T-helper 1 cell treated with Interleukin-12 subunit alpha and Interleukin-12 subunit beta and Interleukin-4 antibody, amounts not matched to agents 30 μg/mL and 1 μg/mL, for 36 hours (primary cell): ENCODE results near the gene SCARB1.

Experiments used
- H3K27ac Mint-ChIP-seq: one replicate; pipeline ENCODE4 v1.8.0; 2021; ENCODE audit warnings: mild to moderate bottlenecking, mixed read lengths
- H3K27me3 Mint-ChIP-seq: one replicate; pipeline ENCODE4 v1.8.0; 2021; ENCODE audit warnings: low read depth, mixed read lengths
- H3K36me3 Mint-ChIP-seq: one replicate; pipeline ENCODE4 v1.8.0; 2021; ENCODE audit warnings: low read depth, mixed read lengths
- H3K4me1 Mint-ChIP-seq: one replicate; pipeline ENCODE4 v1.8.0; 2021; ENCODE audit warnings: low read depth, mixed read lengths
- H3K4me3 Mint-ChIP-seq: one replicate; pipeline ENCODE4 v1.8.0; 2021; ENCODE audit warnings: mild to moderate bottlenecking, moderate library complexity, mixed read lengths
- H3K9me3 Mint-ChIP-seq: one replicate; pipeline ENCODE4 v1.8.0; 2021; ENCODE audit warnings: mixed read lengths

The SCARB1 gene

DNA sequence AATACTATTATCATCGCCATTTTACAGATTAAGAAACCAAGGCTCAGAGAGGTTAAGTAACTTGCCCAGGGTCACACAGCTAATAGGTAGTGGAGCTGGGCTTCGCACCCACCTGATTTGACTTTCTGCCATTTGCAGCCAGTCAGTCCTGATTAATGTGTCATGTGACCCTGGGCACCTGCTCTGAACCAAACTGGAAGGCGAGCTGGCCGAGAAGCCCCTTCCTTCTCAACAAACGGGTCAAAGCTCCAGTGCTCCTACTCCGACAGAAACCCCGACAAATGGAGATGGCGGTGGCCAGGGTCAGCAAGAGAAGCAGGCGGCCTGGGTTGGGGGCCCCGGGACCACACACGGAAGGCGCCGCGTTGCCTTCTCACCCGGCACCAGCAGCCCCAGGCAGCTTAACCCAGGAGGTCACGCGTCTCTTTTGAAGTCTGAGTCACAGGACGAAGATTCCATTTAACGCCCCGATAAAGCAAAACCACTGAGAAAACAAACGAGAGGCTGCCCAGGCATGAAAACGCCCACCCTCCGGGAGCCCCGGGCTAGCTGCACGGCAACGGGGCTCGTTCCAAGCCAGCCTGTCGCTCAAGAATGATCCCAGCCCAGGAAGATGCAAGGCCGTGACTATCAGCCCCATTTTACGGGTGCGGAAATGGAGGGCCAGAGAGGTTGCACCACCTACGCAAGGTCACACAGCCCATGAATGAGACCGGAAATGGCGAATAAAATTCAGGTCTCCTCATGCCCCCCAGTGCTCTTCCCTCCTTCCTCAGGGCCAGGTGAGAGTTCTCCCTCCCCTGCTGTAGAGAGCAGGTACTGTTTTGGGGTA is 124.8 kb downstream of the SCARB1 start:
- Mint-ChIP-seq H3K27me3 (peaks cover 7% of the 10 kb centered on the region), H3K36me3 (no peaks in the 10 kb centered on the region), H3K4me3 (no peak overlapping the region), H3K27ac (no peak overlapping the region), H3K9me3 (no peaks in the 10 kb centered on the region), H3K4me1 (peaks cover 1% of the 10 kb centered on the region)

GRCh38 chr12:124737772-124738635 is 125.7 kb downstream of the SCARB1 start:
- H3K27me3 Mint-ChIP-seq, result peaks cover 5% of the 10 kb centered on the region
- no peaks in the 10 kb centered on the region for H3K36me3 Mint-ChIP-seq
- H3K4me3 Mint-ChIP-seq, result no peak overlapping the region
- no peaks in the 10 kb centered on the region for H3K9me3 Mint-ChIP-seq
- no peak overlapping the region for H3K27ac Mint-ChIP-seq
- H3K4me1 Mint-ChIP-seq, result peaks cover 1% of the 10 kb centered on the region

DNA sequence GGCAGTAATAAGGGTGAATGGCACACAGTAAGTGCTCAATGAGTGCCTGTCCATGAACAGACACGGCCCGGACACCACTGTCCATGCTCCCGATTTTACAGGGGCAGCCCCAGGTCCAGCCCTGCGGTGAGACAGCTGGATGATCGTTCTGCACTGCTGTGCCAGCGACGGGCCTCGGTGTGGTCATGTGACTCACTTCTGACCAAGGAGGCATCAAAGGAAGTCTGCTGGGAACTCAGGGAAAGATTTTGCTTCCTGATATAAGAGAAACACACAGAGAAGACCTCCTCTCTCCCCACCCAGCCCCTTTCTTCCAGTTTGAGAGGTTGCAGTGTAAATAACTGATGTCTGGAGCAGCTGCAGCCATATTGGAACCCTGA is 126.6 kb downstream of the SCARB1 start:
- Mint-ChIP-seq H3K9me3 (no peaks in the 10 kb centered on the region), H3K36me3 (no peaks in the 10 kb centered on the region), H3K27me3 (peaks cover 8% of the 10 kb centered on the region), H3K4me1 (peaks cover 1% of the 10 kb centered on the region), H3K27ac (no peak overlapping the region), H3K4me3 (no peak overlapping the region)

DNA sequence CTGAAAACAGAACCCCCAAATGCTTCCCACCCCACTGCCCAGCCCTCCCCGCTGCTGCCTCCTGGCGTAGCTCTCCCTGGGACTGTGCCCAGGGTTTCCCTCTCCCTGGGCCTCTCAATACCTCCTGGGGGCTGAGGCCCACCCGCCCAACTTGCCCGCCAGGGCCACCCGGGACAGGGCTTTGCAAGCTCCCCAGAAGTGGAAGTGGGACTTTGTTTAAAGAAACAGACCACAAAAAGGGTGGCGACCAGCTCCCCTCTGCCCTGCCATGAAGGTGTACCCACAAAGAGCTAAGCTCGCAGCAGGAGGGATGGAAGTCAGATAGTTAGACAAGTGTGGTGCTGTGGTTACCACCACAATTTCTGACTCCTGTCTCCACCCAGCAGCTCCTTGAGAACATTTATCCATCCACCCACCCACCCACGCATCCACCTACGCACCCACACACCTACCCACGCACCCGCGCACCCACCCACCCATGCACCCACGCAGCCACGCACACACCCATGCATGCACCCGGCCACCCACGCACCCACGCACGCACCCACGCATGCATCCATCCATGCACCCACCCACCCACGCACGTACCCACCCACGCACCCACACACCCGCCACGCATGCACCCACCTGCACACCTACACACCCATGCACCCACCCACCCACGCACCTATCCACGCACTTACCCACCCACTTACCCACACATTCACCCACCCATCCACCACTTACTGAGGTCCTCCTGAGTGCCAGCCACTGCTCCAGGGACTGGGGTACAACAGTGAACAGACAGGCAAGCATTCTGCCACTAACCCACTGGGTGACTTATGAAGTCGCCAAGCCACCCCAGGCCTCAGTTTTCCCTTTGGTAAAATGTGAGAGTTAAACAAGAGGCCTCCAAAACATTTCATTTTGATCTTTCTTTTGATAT is 127.3 kb downstream of the SCARB1 start:
- H3K27ac Mint-ChIP-seq, result no peak overlapping the region
- no peaks in the 10 kb centered on the region for H3K36me3 Mint-ChIP-seq
- H3K27me3 Mint-ChIP-seq, result peaks cover 8% of the 10 kb centered on the region
- no peak overlapping the region for H3K4me3 Mint-ChIP-seq
- peaks cover 1% of the 10 kb centered on the region for H3K4me1 Mint-ChIP-seq
- no peaks in the 10 kb centered on the region for H3K9me3 Mint-ChIP-seq

DNA sequence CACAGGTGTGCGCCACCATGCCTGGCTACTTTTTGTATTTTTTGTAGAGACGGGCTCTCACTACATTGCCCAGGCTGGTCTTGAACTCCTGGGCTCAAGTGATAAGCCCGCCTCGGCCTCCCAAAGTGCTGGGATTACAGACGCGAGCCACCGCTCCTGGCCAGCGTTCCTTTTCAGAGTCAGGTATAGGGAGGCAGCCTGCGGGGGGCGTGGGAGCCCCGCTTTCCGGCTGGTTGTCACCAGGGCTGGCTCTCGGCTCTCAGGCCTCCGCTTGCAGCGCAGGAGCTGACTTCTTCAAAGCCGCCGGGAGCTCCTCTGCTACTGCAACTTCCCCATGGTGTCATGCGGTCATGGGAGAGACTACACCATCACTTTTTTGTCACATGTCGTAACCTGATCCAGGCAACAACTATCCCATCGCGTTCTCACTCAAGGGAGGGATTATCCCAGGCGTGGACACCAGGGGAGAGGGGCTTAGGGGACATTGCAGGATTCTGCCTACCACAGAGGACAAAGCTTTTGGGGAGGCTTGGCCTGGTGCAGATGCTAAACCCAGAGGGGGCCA is 129.4 kb downstream of the SCARB1 start:
- H3K9me3 Mint-ChIP-seq, result no peaks in the 10 kb centered on the region
- H3K27me3 Mint-ChIP-seq, result peaks cover 4% of the 10 kb centered on the region
- no peaks in the 10 kb centered on the region for H3K36me3 Mint-ChIP-seq
- peaks cover 1% of the 10 kb centered on the region for H3K4me1 Mint-ChIP-seq
- no peak overlapping the region for H3K27ac Mint-ChIP-seq
- no peak overlapping the region for H3K4me3 Mint-ChIP-seq

GRCh38 chr12:124733086-124733485 is 130.6 kb downstream of the SCARB1 start:
- no peak overlapping the region for H3K4me3 Mint-ChIP-seq
- peaks cover 4% of the 10 kb centered on the region for H3K27me3 Mint-ChIP-seq
- H3K9me3 Mint-ChIP-seq, result no peaks in the 10 kb centered on the region
- H3K27ac Mint-ChIP-seq, result no peak overlapping the region
- H3K36me3 Mint-ChIP-seq, result no peaks in the 10 kb centered on the region
- peaks cover 1% of the 10 kb centered on the region for H3K4me1 Mint-ChIP-seq

- Mint-ChIP-seq H3K36me3 (no peaks in the 10 kb centered on the region), H3K27ac (no peak overlapping the region), H3K4me1 (peaks cover 1% of the 10 kb centered on the region), H3K27me3 (peaks cover 4% of the 10 kb centered on the region), H3K4me3 (no peak overlapping the region), H3K9me3 (no peaks in the 10 kb centered on the region)
These were observed 131.2 kb downstream of the SCARB1 start for GRCh38 chr12:124732275-124733075.

GRCh38 chr12:124731869-124732268 is 131.8 kb downstream of the SCARB1 start:
- H3K9me3 Mint-ChIP-seq, result no peaks in the 10 kb centered on the region
- H3K27me3 Mint-ChIP-seq, result peaks cover 4% of the 10 kb centered on the region

DNA sequence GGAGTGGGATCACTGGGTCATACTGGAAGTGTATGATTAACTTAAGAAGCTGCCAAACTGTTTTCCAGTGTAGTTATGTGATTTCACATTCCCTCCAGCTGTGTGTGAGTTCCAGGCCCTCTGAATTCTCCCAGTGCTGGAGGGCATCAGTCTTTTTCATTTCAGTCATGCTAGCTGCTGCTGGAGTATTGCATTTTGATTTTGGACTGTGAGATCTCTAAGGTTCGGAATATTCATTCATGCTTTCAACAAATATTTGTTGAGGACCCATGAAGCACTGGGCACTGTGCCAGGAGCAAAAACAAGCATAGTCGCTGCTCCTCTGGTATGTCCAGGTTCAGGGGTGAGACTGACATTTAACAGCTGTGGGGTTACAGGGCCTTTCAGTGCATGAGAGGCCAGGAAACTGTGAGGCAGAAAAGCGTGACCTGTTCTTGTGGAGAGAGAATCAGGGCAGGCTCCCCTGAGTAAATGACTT is 133.2 kb downstream of the SCARB1 start:
- Mint-ChIP-seq H3K36me3 (no peaks in the 10 kb centered on the region), H3K4me1 (no peaks in the 10 kb centered on the region), H3K27me3 (peaks cover 13% of the 10 kb centered on the region), H3K4me3 (no peak overlapping the region), H3K27ac (no peak overlapping the region), H3K9me3 (no peaks in the 10 kb centered on the region)

More at GRCh38 chr12:124731869-124732268, 131.8 kb downstream of the SCARB1 start:
- Mint-ChIP-seq H3K4me3 (no peak overlapping the region), H3K27ac (no peak overlapping the region), H3K4me1 (peaks cover 1% of the 10 kb centered on the region), H3K36me3 (no peaks in the 10 kb centered on the region)

- no peaks in the 10 kb centered on the region for H3K9me3 Mint-ChIP-seq
- no peak overlapping the region for H3K4me3 Mint-ChIP-seq
- peaks cover 15% of the 10 kb centered on the region for H3K27me3 Mint-ChIP-seq
- no peak overlapping the region for H3K27ac Mint-ChIP-seq
- no peaks in the 10 kb centered on the region for H3K4me1 Mint-ChIP-seq
- H3K36me3 Mint-ChIP-seq, result no peaks in the 10 kb centered on the region
These were observed 135.7 kb downstream of the SCARB1 start for GRCh38 chr12:124727922-124728321.

GRCh38 chr12:124727264-124727800 is 136.3 kb downstream of the SCARB1 start:
- no peaks in the 10 kb centered on the region for H3K36me3 Mint-ChIP-seq
- no peak overlapping the region for H3K27ac Mint-ChIP-seq
- H3K4me3 Mint-ChIP-seq, result no peak overlapping the region
- H3K9me3 Mint-ChIP-seq, result no peaks in the 10 kb centered on the region
- H3K27me3 Mint-ChIP-seq, result peaks cover 13% of the 10 kb centered on the region
- H3K4me1 Mint-ChIP-seq, result no peaks in the 10 kb centered on the region
